UCSD-AML1 (cell line): ENCODE measurements around the gene CHN2.
"Not testable (repeated sequence)": the region's sequence is repeated elsewhere in the genome, so short reads cannot be mapped to it uniquely, and the experiment has no call there.

Experiments used
- DNase-seq: peaks from one replicate; lab custom pipeline; 2025; ENCODE audit not compliant: unreplicated experiment; lab: John Stamatoyannopoulos, UW

CHN2 gene

GRCh38 chr7:29528526-29528925, 334.0 kb downstream of the CHN2 start:
- not testable (repeated sequence) for DNase-seq
